Measurements from ENCODE around the gene PRKCZ. TPM values are rescaled to one million over a fixed set of nuclear protein-coding genes. Genes with fewer than 3 reads are reported as not detected.

Gene PRKCZ
- total and polyA plus RNA-seq, 4 donors, result 4.8 to 9.9 (median 8.4) TPM

GRCh38 chr1:2205191-2205952 is 155.2 kb downstream of the PRKCZ start:
- H3K27ac ChIP-seq (ENCODE audit: low read depth in 1 of 2, low read length in 2 of 2), result peak overlapping the region; percentile 49 to 80
- WGBS, result 15% methylated on average over 84 of the region's 84 CpGs
- H3K4me1 ChIP-seq (ENCODE audit: control insufficient read depth in 4 of 4, insufficient read depth in 4 of 4, low read length in 3 of 4), result peaks cover 21 to 50% (median 36%) of the 10 kb centered on the region in 4 donors
- peak overlapping the region in 2 of 3 donors; percentile 17 to 53 for H3K4me3 ChIP-seq (ENCODE audit: low read depth in 1 of 3, low read length in 3 of 3)
- peak; percentile 99 for DNase-seq (ENCODE audit: low spot score)
- H3K9me3 ChIP-seq (ENCODE audit: control insufficient read depth in 4 of 4, low read length in 3 of 4), result no peaks in the 10 kb centered on the region
- H3K27me3 ChIP-seq (ENCODE audit: control insufficient read depth in 4 of 4, insufficient read depth in 4 of 4, low read length in 3 of 4), result no peaks in the 10 kb centered on the region
- TF ChIP-seq FOXA2 (IDR thresholded peaks at IDR 0.05) (no peak), ATF3 (IDR thresholded peaks at IDR 0.05) (no peak), SP1 (IDR thresholded peaks at IDR 0.05) (peak; percentile 37), RAD21 (IDR thresholded peaks at IDR 0.05) (peak in 1 of 2 donors; percentile 42)
- H3K9ac ChIP-seq (ENCODE audit: low read depth in 1 of 2, low read length in 2 of 2), result no peak overlapping the region
- H3K36me3 ChIP-seq (ENCODE audit: control insufficient read depth in 4 of 4, insufficient read depth in 3 of 4, low read depth in 1 of 4, low read length in 3 of 4), result no peaks in the 10 kb centered on the region

GRCh38 chr1:2206813-2207487 is 156.7 kb downstream of the PRKCZ start:
- TF ChIP-seq GABPA (IDR thresholded peaks at IDR 0.05 in 1 of 2, conservative IDR thresholded peaks at IDR 0.05 in 1 of 2) (peak in 1 of 2 donors; percentile 47), SP1 (IDR thresholded peaks at IDR 0.05) (peak; percentile 74), NR2F2 (IDR thresholded peaks at IDR 0.05) (no peak), RAD21 (IDR thresholded peaks at IDR 0.05) (no peak), FOXA1 (IDR thresholded peaks at IDR 0.05) (no peak), ZBTB33 (IDR thresholded peaks at IDR 0.05) (no peak), RXRA (IDR thresholded peaks at IDR 0.05) (peak; percentile 68 to 87), EGR1 (IDR thresholded peaks at IDR 0.05; ENCODE audit: low read depth in 2 of 2) (peak in 1 of 2 donors; percentile 93), FOXA2 (IDR thresholded peaks at IDR 0.05) (no peak), CTCF (IDR thresholded peaks at IDR 0.05; ENCODE audit: low read depth, low read length, missing input control) (no peak), REST (IDR thresholded peaks at IDR 0.05) (no peak), JUND (IDR thresholded peaks at IDR 0.05) (no peak), ATF3 (IDR thresholded peaks at IDR 0.05) (no peak), HNF4A (conservative IDR thresholded peaks at IDR 0.05) (peak; percentile 91), HNF4G (IDR thresholded peaks at IDR 0.05) (peak; percentile 66), YY1 (IDR thresholded peaks at IDR 0.05) (peak; percentile 22), MAX (IDR thresholded peaks at IDR 0.05) (peak; percentile 28), TAF1 (conservative IDR thresholded peaks at IDR 0.05) (no peak)
- Histone ChIP-seq H3K27me3 (ENCODE audit: control insufficient read depth in 4 of 4, insufficient read depth in 4 of 4, low read length in 3 of 4) (no peaks in the 10 kb centered on the region), H3K4me3 (ENCODE audit: low read depth in 1 of 3, low read length in 3 of 3) (peak overlapping the region in 2 of 3 donors; percentile 51 to 62), H3K9ac (ENCODE audit: low read depth in 1 of 2, low read length in 2 of 2) (peak overlapping the region; percentile 54 to 77), H3K4me1 (ENCODE audit: control insufficient read depth in 4 of 4, insufficient read depth in 4 of 4, low read length in 3 of 4) (peaks cover 21 to 50% (median 36%) of the 10 kb centered on the region in 4 donors), H3K9me3 (ENCODE audit: control insufficient read depth in 4 of 4, low read length in 3 of 4) (no peaks in the 10 kb centered on the region), H3K27ac (ENCODE audit: low read depth in 1 of 2, low read length in 2 of 2) (peak overlapping the region; percentile 80 to 98), H3K36me3 (ENCODE audit: control insufficient read depth in 4 of 4, insufficient read depth in 3 of 4, low read depth in 1 of 4, low read length in 3 of 4) (no peaks in the 10 kb centered on the region)
- DNase-seq (ENCODE audit: low spot score), result peak; percentile 57
- WGBS, result 39% methylated on average over 16 of the region's 16 CpGs
